ENCODE measurements around the gene TRIM13. TPM values are rescaled to one million over a fixed set of nuclear protein-coding genes. Genes with fewer than 3 reads are reported as not detected.

The TRIM13 gene
- total and polyA plus RNA-seq, 8 donors: 4.1 to 23.7 (median 13.4) TPM

GRCh38 chr13:49993111-49993510, 3.7 kb upstream of the TRIM13 start:
- no peak for DNase-seq
- intact Hi-C loops (cut with DNase I; ENCODE audit: low total_unique reads): no loop called here
- no peak for TF ChIP-seq EP300 (IDR thresholded peaks at IDR 0.05)
- TF ChIP-seq, protein P1, sequence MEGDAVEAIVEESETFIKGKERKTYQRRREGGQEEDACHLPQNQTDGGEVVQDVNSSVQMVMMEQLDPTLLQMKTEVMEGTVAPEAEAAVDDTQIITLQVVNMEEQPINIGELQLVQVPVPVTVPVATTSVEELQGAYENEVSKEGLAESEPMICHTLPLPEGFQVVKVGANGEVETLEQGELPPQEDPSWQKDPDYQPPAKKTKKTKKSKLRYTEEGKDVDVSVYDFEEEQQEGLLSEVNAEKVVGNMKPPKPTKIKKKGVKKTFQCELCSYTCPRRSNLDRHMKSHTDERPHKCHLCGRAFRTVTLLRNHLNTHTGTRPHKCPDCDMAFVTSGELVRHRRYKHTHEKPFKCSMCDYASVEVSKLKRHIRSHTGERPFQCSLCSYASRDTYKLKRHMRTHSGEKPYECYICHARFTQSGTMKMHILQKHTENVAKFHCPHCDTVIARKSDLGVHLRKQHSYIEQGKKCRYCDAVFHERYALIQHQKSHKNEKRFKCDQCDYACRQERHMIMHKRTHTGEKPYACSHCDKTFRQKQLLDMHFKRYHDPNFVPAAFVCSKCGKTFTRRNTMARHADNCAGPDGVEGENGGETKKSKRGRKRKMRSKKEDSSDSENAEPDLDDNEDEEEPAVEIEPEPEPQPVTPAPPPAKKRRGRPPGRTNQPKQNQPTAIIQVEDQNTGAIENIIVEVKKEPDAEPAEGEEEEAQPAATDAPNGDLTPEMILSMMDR (IDR thresholded peaks at IDR 0.05): no peak
- no peak for TF ChIP-seq POLR2A (IDR thresholded peaks at IDR 0.05)
- Histone ChIP-seq H3K4me3 (no peak overlapping the region), H3K27ac (no peak overlapping the region), H3K9me3 (no peaks in the 10 kb centered on the region), H3K4me1 (peaks cover 5 to 14% (median 9%) of the 10 kb centered on the region in 4 donors), H3K36me3 (peaks cover 0 to 8% (median 0%) of the 10 kb centered on the region in 4 donors), H3K27me3 (no peaks in the 10 kb centered on the region)

- TF ChIP-seq, protein P1 (IDR thresholded peaks at IDR 0.05): no peak
- no peak for TF ChIP-seq POLR2A (IDR thresholded peaks at IDR 0.05)
- TF ChIP-seq EP300 (IDR thresholded peaks at IDR 0.05): no peak
- Histone ChIP-seq H3K4me3 (no peak overlapping the region), H3K27ac (no peak overlapping the region), H3K9me3 (no peaks in the 10 kb centered on the region), H3K27me3 (no peaks in the 10 kb centered on the region), H3K4me1 (peaks cover 10 to 20% (median 15%) of the 10 kb centered on the region in 4 donors), H3K36me3 (peaks cover 0 to 3% (median 1%) of the 10 kb centered on the region in 4 donors)
- WGBS, 5 donors: 77 to 86% (median 80%) methylated on average over 5 of the region's 5 CpGs
- no peak for DNase-seq
- intact Hi-C loops (cut with DNase I; ENCODE audit: low total_unique reads): no loop called here
Observed at GRCh38 chr13:49993666-49994065, 3.2 kb upstream of the TRIM13 start.

GRCh38 chr13:49995625-49996101, 1.2 kb upstream of the TRIM13 start:
- WGBS, 5 donors: 39 to 49% (median 45%) methylated on average over 14 of the region's 14 CpGs
- Histone ChIP-seq H3K4me1 (peaks cover 19 to 40% (median 32%) of the 10 kb centered on the region in 4 donors), H3K27ac (peak overlapping the region; percentile 94 to 100 (median 99)), H3K36me3 (peaks cover 0 to 15% (median 10%) of the 10 kb centered on the region in 4 donors), H3K4me3 (peak overlapping the region; percentile 57 to 86 (median 82)), H3K9me3 (no peaks in the 10 kb centered on the region), H3K27me3 (no peaks in the 10 kb centered on the region)
- peak in 1 of 2 donors; percentile 63 for DNase-seq
- TF ChIP-seq POLR2A (IDR thresholded peaks at IDR 0.05) (no peak), POLR2AphosphoS5 (IDR thresholded peaks at IDR 0.05) (no peak), EP300 (IDR thresholded peaks at IDR 0.05) (no peak)
- TF ChIP-seq, protein P1 (IDR thresholded peaks at IDR 0.05): no peak
- intact Hi-C loops (cut with DNase I; ENCODE audit: low total_unique reads): no loop called here

GRCh38 chr13:49996161-49996915, 504 bp upstream of the TRIM13 start:
- 0 to 2% (median 1%) methylated on average over 21 to 59 of the region's 68 CpGs for WGBS, 5 donors
- DNase-seq: peak; percentile 95 to 98
- Histone ChIP-seq H3K4me1 (peaks cover 19 to 46% (median 39%) of the 10 kb centered on the region in 4 donors), H3K27ac (peak overlapping the region; percentile 94 to 100 (median 99)), H3K9me3 (no peaks in the 10 kb centered on the region), H3K27me3 (no peaks in the 10 kb centered on the region), H3K36me3 (peaks cover 0 to 15% (median 12%) of the 10 kb centered on the region in 4 donors), H3K4me3 (peak overlapping the region; percentile 57 to 86 (median 82))
- TF ChIP-seq EP300 (IDR thresholded peaks at IDR 0.05): no peak
- TF ChIP-seq, protein P1 (IDR thresholded peaks at IDR 0.05): no peak
- peak; percentile 63 to 90 (median 90) for TF ChIP-seq POLR2AphosphoS5 (IDR thresholded peaks at IDR 0.05)
- TF ChIP-seq POLR2A (IDR thresholded peaks at IDR 0.05): peak in 2 of 4 donors; percentile 27 to 46
- intact Hi-C loops (cut with DNase I; ENCODE audit: low total_unique reads): no loop called here
